ENCODE results near the gene EXOC6B.
A peak's percentile ranks its signal among the peaks of the same experiment; 100 is the strongest.
"Not testable (repeated sequence)": the region's sequence is repeated elsewhere in the genome, so short reads cannot be mapped to it uniquely, and the experiment has no call there.

EXOC6B gene

GRCh38 chr2:72583836-72584235 is 242.0 kb downstream of the EXOC6B start:
- DNase-seq, result not testable (repeated sequence)

DNA sequence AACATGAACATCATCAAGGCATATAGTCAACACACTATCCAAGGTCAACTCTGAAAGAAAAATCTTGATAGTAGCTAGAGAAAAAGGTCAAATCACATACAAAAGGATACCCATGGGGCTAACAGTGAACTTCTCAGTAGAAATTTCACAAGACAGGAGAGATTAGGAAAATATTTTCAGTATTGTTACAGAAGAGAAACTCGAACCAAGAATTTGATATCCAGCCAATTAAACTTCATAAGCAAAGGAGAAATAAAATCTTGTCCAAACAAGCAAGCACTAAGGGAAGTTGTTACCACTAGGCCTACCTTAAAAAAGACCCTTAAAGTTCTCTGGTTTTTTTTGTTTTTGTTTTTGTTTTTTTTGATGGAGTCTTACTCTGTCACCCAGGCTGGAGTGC is 242.5 kb downstream of the EXOC6B start:
- DNase-seq, result no peak

GRCh38 chr2:72581560-72582181 is 244.2 kb downstream of the EXOC6B start:
- no peak for DNase-seq

- peak; percentile 19 for DNase-seq
Observed at GRCh38 chr2:72579591-72580180, 246.1 kb downstream of the EXOC6B start.

DNA sequence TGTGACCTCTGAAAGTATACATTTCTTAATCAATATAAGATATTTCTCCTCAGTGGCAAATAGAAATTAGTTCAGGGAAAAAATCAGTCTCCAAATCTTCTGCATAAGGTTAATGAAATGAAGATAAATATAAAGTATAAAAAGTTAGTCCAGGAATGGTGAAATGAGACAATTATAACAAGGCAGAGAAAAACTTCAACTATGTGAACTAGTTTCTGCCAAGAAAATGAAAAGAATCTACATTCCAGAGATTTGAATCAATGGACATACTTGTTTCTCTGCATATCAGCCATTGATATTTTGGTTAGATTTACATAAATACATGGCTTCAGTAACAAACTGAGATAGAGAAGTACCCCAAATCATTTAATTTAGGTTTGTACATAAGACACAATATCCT is 249.0 kb downstream of the EXOC6B start:
- no peak for DNase-seq

DNA sequence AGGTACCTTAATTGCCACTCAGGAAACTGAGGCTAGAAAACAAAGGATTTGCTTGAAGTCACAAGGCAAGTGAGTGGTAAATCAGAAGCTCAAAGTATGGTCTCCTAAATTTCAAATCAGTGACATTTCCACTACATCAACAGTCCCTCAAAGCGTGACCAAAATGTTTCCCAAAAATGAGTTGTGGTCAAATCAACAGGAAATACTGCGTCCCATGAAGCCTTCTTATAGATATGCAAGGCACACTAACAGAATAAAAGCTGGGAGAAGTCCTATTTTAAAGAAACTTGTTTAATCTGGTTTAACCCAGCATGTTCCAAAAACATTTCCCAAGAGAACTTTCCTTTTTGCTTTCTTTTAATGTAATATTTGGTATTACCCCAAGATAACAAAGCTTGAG is 249.4 kb downstream of the EXOC6B start:
- DNase-seq, result no peak

- no peak for DNase-seq
Observed at GRCh38 chr2:72574886-72575285, 250.9 kb downstream of the EXOC6B start.

- DNase-seq, result no peak
Observed at GRCh38 chr2:72573232-72573631, 252.6 kb downstream of the EXOC6B start.

GRCh38 chr2:72572501-72572900 is 253.3 kb downstream of the EXOC6B start:
- no peak for DNase-seq

- DNase-seq, result no peak
Observed at GRCh38 chr2:72570413-72570812, 255.4 kb downstream of the EXOC6B start.

GRCh38 chr2:72562451-72563153 is 263.2 kb downstream of the EXOC6B start:
- DNase-seq, result no peak

DNA sequence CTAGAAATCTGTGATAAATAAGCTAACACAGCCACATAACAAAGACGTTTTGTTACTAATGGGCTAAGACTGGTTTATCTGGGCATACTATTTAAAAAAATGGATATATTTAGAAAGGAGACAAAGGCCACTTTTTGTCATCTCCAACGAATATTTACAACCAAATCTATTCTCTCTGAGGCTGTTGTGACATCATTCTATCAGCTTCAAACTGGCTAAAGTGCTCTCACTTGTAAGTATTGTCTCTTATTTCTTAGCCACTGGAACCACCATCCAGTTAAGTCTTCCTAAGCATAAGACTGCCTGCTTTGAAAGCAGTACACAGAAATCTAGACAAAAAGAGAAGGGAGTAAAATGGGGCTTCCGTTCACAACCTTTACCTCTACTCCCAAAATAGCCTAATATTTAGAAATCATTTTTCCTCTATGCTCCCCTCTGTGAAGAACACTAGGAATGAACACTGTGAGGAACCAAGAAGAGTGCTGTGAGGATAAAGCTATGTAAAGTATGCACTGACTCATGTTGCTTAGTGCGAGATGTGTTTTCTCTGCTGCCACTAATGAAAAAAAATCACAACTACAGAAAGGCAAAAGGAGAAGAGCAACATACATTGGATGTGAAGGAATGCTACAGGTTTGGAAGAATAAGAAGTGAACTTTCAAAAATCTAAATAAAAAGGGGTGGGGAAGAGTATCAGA is 264.1 kb downstream of the EXOC6B start:
- no peak for DNase-seq

GRCh38 chr2:72555943-72556342 is 269.9 kb downstream of the EXOC6B start:
- no peak for DNase-seq

DNA sequence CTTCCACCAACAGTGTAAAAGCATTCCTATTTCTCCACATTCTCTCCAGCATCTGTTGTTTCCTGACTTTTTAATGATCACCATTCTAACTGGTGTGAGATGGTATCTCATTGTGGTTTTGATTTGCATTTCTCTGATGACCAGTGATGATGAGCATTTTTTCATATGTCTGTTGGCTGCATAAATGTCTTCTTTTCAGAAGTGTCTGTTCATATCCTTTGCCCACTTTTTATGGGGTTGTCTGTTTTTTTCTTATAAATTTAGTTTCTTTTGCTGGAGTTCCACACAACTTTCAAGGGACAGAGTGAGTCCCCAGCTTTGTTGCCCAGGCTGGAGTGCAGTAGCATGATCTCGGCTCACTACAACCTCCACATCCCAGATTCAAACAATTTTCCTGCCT is 270.5 kb downstream of the EXOC6B start:
- DNase-seq, result not testable (repeated sequence)

- not testable (repeated sequence) for DNase-seq
Observed at GRCh38 chr2:72554910-72555309, 270.9 kb downstream of the EXOC6B start.

- DNase-seq, result no peak
Observed at GRCh38 chr2:72554381-72554780, 271.5 kb downstream of the EXOC6B start.

GRCh38 chr2:72548081-72548764 is 277.6 kb downstream of the EXOC6B start:
- DNase-seq, result no peak

- no peak for DNase-seq
Observed at GRCh38 chr2:72545790-72546189, 280.0 kb downstream of the EXOC6B start.

DNA sequence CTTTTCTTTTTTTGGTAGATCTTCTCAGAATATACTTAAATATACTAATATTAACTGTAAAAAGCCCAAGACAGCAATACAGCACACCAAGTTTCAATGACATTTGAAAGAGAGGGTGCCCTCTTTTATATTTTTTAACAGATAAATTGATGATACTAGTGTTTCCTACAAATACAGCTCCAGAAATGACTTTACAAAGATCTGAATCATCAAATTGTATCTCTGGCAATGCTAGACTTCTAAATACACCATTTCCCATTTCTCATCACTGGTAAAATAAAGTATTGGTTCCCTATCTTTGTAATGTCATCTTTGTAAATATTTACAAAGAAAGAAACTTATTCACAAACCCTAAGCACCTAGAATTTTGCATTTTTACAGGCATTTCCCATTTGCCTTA is 281.3 kb downstream of the EXOC6B start:
- no peak for DNase-seq

DNA sequence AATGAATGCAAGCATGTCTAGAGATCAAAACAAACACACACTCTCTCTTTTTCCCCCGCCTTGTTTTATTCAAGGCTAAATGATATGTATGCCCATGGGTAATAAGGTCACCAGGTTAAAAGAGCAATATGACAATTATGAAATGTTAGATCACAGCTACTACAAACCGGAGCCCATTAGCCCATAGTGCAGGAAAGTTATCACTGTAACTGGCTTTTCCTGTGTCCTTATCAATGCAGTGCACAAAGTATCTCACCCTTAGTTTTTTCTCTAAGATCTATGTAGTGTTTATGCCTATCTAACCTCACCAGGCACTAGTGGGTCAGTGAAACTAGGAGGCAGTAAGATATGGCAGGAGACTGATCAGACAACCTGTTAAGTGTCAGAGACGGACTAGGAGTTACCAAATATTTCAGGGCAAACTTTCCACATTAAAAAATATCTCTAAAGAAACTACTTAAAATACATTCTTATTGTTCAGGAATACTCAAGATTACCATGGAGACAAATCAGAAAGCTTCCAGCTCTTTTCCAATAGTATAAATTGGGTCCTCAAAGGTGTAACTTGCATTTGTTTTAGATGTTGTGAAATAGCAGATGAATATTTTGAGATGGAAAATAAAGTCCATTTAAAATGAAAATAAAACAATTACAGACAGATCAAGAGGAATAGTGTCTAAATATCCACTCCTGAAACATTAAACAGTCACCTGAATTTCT is 282.2 kb downstream of the EXOC6B start:
- DNase-seq, result no peak

GRCh38 chr2:72539071-72539552 is 286.7 kb downstream of the EXOC6B start:
- no peak for DNase-seq

- DNase-seq, result no peak
Observed at GRCh38 chr2:72538486-72538885, 287.3 kb downstream of the EXOC6B start.
